Measurements from ENCODE around the gene SLC16A4. TPM values are rescaled to one million over a fixed set of nuclear protein-coding genes. Genes with fewer than 3 reads are reported as not detected.
"Not testable (repeated sequence)": the region's sequence is repeated elsewhere in the genome, so short reads cannot be mapped to it uniquely, and the experiment has no call there.

SLC16A4 gene
- total and polyA plus RNA-seq, 12 donors, result 1.3 to 3.5 (median 2.4) TPM

DNA sequence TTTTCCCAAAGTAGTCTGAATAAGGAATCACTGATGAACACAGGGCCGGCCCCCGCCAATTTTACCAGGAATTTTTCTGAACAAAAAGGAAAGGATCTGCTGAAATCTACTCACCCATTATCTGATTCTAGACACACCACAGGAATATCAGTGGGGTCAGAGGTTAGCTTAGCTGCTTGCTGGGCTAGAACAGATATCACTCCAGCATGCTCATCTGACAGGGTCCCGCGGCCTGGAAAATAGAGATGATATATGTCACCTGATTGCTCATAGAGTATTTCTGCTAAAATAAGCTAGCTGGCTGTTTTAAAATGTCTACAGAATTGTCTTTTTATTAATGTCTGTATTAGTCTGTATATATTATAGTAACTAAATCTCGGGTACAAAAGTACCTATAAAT is 13.0 kb upstream of the SLC16A4 start:
- H3K9me3 ChIP-seq, result no peaks in the 10 kb centered on the region
- WGBS, 2 donors, result 95 to 96% methylated on average over 5 of the region's 5 CpGs
- H3K27me3 ChIP-seq, result no peaks in the 10 kb centered on the region
- no peak overlapping the region for H3K27ac ChIP-seq
- ATAC-seq (no peak), DNase-seq (no peak)
- peaks cover 0 to 31% (median 20%) of the 10 kb centered on the region in 9 donors for H3K4me1 ChIP-seq
- TF ChIP-seq, protein P1, sequence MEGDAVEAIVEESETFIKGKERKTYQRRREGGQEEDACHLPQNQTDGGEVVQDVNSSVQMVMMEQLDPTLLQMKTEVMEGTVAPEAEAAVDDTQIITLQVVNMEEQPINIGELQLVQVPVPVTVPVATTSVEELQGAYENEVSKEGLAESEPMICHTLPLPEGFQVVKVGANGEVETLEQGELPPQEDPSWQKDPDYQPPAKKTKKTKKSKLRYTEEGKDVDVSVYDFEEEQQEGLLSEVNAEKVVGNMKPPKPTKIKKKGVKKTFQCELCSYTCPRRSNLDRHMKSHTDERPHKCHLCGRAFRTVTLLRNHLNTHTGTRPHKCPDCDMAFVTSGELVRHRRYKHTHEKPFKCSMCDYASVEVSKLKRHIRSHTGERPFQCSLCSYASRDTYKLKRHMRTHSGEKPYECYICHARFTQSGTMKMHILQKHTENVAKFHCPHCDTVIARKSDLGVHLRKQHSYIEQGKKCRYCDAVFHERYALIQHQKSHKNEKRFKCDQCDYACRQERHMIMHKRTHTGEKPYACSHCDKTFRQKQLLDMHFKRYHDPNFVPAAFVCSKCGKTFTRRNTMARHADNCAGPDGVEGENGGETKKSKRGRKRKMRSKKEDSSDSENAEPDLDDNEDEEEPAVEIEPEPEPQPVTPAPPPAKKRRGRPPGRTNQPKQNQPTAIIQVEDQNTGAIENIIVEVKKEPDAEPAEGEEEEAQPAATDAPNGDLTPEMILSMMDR (IDR thresholded peaks at IDR 0.05), result no peak
- intact Hi-C loops (cut with DNase I), result loop anchor here in 1 of 10 donors (10.0 kb wide), 1 partner anchor 69 kb away; the partner anchor contains the start of gene RBM15
- H3K36me3 ChIP-seq, result peaks cover 0 to 74% (median 59%) of the 10 kb centered on the region in 9 donors
- H3K4me3 ChIP-seq, result no peak overlapping the region

DNA sequence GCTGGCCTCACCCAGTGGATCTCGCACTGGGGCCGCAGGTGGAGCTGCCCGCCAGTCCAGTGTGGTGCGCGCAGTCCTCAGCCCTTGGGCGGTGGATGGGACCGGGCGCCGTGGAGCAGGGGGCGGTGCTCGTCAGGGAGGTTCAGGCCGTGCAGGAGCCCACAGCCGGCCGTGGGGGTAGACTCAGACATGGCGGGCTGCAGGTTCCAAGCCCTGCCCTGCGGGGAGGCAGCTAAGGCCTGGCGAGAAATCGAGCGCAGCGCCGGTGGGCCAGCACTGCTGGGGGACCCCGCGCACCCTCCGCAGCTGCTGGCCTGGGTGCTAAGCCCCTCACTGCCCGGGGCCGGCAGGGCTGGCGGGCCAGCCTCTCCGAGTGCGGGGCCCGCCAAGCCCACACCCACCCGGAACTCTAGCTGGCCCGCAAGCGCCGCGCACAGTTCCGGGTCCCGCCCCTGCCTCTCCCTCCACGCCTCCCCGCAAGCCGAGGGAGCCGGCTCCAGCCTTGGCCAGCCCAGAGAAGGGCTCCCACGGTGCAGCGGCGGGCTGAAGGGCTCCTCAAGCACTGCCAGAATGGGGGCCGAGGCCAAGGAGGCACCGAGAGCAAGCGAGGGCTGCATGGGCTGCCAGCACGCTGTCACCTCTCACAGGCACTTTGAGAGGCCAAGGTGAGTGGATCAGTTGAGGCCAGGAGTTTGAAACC is 5.6 kb upstream of the SLC16A4 start:
- WGBS, 2 donors, result 97% methylated on average over 46 to 48 of the region's 48 CpGs
- not testable (repeated sequence) for ATAC-seq, H3K4me1 ChIP-seq, H3K4me3 ChIP-seq, DNase-seq, H3K9me3 ChIP-seq, H3K27me3 ChIP-seq, H3K27ac ChIP-seq
- peaks cover 0 to 81% (median 19%) of the 10 kb centered on the region in 9 donors for H3K36me3 ChIP-seq
- intact Hi-C loops (cut with DNase I), result loop anchor here in 1 of 10 donors (10.0 kb wide), 1 partner anchor 52 kb away; no protein-coding TSS in a partner anchor

DNA sequence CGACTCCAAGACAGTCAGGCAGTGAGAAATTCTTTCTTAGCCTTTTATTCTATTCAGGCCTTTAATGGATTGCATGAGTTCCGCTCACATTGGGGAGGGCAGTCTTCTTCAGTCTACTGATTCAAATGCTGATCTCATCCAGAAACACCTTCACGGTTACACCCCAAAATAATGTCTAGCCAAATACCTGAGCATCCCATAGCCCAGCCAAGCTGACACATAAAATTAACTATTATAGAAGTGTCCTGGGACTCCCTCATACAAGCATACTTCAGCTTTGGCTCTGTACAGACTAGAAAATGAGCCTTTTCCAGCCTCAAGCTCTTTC is 3.6 kb upstream of the SLC16A4 start:
- TF ChIP-seq, protein P1 (IDR thresholded peaks at IDR 0.05), result no peak
- WGBS, 2 donors, result 94 to 96% methylated on average over 3 of the region's 3 CpGs
- no peaks in the 10 kb centered on the region for H3K27me3 ChIP-seq
- ATAC-seq (no peak), DNase-seq (no peak)
- no peaks in the 10 kb centered on the region for H3K4me1 ChIP-seq
- no peaks in the 10 kb centered on the region for H3K9me3 ChIP-seq
- H3K4me3 ChIP-seq, result no peak overlapping the region
- peaks cover 0 to 62% (median 1%) of the 10 kb centered on the region in 9 donors for H3K36me3 ChIP-seq
- intact Hi-C loops (cut with DNase I), result loop anchor here in 1 of 10 donors (10.0 kb wide), 1 partner anchor 50 kb away; no protein-coding TSS in a partner anchor
- no peak overlapping the region for H3K27ac ChIP-seq

DNA sequence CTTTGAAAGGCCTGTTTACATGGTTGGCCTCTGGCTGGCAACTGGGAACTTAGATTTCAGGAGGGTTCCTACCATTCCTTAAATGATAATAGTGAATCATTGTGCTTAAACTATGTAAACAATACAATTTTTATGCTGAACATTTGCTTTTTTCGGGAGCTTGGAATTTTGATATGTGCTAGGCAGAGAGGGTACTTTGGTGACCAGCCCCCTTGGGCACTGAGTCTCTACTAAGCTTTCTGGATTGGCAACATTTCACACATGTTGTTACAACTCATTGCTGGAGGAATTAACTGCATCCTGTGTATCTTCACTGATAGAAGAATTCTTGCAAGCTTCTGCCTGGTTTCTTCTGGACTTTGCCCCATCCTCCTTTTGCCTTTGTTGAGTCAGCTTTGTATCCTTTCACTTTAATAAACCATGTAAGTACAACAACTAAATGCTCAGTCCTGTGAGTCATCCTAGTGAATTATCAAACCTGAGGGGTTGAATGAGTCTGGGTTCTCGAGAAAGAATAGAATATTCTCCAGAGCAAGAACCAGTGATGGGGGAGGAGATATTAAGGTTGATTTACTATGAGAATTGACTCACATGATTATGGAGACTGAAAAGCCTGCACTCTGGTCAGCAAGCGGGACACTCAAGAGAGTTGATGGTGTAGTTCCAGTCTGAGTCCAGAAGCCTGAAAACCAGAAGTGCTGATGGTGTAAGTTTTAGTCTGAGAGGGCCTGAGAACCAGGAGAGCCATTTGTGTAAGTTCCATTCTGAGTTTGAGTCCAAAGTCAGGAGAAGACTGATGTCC is 3.1 kb upstream of the SLC16A4 start:
- intact Hi-C loops (cut with DNase I), result loop anchor here in 1 of 10 donors (10.0 kb wide), 1 partner anchor 49 kb away; no protein-coding TSS in a partner anchor
- DNase-seq, result no peak
- Histone ChIP-seq H3K9me3 (no peaks in the 10 kb centered on the region), H3K36me3 (peaks cover 0 to 56% (median 0%) of the 10 kb centered on the region in 9 donors), H3K4me1 (peaks cover 0 to 1% (median 0%) of the 10 kb centered on the region in 9 donors), H3K27ac (no peak overlapping the region), H3K4me3 (no peak overlapping the region), H3K27me3 (no peaks in the 10 kb centered on the region)
- ATAC-seq, result no peak
- WGBS, 2 donors, result 87 to 91% methylated on average over 3 of the region's 3 CpGs
- TF ChIP-seq, protein P1 (IDR thresholded peaks at IDR 0.05), result no peak
